NCI-H2081 (cell line): ENCODE results near the gene DLST.

Source experiments
- DNase-seq, 2 experiments: peaks; one replicate each; lab custom pipeline; 2025; lab: John Stamatoyannopoulos, UW

The DLST gene

DNA sequence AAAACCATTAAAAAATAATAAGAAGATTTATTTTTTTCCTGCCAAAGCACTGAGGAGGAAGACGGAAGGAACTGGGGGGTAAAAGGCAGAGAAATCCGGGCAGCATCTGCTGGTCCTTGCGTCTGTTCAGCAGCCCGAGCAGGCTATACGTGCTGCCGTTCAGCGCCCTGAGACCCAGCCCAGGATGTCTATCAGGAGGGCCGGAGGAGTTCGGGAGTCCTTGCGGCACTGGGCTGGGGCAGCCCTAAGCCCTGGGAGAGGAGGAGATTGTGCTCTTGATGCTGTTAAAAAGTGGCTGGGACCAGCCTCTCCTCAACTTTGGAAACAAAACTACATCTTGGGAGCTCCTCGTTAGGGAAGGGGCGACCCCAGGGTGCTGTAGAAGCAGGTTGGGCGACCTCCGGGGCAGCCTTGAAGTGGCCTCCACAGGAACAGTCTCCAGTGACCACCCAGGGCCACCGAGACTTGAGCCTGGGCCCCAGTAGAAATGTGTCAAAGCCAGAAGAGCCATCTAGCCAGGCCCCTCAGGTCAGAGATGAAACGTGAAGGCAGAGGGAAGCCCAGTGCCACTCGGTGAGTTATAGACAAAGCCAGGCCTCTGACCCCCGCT lies 59.3 kb downstream of the DLST start:
- no peak for DNase-seq

DNA sequence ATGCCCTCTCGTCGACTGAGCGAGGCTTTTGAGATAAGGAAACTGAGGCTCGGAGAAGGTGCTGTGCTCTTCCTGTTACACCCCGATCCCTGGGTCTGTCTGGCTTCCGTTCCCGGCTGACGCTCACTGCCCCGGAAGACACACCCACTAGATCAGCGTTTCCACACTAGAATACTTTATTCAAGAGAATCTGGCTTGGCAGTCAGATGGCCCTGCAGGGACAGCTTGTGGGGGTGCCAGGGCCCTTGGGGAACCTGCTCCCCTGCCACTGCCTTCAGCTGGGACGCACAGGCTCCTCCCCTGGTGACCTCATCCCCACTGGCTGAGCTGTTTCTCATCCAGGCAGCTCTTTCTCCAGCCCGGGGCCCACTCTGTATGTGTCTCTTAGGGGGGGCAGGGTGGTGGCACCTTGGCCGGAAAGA lies 60.0 kb downstream of the DLST start:
- DNase-seq: no peak

DNA sequence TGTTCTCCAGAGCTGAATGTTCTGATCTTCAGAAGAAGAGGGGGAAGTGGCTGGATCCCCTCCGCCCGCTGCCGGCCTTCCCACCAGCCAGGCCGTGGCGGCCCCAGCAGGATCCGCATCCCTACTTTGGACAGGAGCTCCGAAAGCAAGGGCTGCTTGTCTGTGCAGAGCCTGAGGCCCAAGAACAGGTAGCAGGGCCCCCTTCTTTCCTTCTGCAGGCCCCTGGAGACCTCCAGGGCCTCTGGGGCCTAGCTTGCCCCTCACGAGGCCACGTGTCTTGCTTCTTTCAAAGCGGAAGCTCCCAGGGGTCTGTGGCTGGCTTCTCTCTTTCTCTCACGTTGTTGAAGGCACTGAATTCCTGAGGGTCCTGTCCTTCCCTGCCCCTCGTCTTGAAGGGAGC lies 60.5 kb downstream of the DLST start:
- no peak for DNase-seq

DNA sequence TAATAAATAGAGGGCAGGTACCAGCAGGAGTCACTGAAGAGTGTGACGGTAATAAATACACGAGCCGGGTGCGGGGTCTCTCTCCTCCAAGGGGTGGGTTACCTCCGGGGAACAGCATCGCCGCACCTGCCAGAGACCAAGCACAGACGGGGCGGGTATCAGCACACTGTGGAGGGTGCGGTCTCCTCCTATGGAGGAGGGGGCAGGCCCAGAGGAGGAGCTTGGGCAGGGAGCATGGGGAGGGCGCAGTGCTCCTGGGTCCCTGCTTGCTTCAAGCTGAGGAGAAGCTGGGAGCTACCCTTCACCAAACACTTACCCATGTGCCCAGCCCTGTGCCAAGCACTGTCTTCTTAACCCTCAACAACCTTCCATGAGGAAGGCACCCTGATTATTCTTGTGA lies 60.9 kb downstream of the DLST start:
- no peak for DNase-seq

DNA sequence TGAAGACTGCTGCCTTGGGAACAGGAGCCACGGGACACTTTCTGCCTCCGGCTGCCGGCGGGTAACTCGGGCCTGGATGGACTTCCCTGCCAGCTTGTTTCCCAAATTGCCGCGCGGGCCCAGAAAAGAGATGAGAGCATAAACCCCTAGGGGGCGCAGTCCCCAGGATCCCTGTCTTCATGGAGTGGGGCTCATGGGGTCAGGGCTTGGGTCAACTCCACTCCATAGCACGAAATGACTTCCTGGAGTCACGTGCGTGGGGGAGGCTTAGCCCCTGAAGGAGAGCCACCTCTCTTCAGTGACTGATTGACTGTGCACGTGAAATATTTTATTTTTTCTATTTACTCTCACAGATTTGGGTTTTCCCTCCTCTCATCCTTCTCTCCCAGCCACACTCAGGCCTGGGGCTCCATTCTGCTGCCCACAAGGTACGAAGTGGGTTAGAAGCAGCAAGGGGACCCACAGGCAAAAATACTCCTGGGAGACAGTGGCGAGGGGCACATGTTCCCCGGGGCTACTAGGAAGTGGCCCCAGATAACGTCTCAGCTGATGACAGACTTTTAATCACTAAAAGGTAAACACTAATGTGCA lies 63.6 kb downstream of the DLST start:
- peak; percentile 10 to 20 for DNase-seq

DNA sequence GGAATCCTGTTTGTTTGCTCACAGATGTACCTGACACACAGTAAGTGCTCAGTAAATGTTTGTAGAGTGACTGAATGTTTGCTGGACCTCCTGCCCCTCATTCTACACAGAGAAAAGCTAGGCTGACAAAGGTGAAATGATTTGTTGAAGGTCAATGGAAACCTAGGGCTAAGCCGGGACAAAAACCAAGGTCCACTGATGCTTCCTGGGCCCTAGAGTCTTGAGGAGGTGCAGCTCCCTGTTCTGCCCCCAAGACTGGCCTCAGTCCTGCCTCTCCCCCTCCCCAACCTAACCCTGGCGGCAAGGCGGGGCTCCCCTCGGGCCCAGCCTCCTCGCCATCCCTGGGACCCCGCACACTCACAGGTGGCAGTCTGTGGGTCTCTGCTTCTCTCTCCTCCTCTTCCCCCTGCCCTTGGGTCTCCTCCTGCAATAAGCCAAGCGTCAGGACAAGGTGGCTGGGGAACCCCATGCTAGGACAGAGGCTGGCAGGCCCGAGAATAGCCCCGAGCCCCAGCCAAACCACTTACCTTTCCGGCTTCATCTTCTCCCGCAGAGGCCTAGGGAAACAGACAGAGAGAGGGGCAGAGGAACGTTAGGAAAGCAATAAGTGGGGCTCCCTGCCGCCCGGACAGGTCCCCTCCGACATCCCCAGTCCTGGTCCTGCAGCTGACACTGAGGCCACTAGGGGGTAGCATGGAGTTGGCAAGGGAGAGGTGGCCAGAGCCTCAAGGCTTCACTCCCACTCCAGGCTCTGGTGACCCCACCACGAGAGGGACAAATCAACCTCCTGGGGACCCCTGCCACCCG lies 64.3 kb downstream of the DLST start:
- DNase-seq: peak; percentile 52 to 80

DNA sequence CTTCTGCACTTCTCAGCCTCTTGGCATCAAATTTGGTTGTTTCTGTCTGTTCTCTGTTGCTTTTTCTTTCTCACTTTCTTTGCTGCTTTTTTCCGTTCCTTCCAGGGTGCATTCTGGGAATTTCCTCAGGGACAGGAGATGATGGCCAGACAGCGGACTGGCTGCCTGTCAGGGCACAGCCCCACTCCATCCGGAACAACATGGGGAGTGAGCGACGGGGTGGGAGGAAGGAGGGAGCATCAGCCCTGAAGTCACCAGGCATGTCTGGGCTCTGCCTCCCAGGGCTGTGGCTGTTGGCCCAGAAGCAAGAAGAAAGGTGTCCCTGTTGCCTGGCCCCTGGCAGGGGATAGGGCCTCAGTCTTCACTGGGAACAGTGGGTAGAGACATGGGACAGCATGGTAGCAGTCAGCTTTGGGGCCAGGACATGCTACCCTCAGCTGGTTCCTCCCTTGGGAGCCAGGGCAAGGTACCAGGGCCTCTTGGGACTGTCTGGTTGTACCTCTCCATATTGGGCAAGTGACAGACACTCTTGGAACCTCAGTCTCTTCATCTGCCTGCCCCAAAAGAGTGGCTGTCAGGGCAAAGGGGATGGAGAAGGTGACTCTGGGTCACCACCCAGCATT lies 65.1 kb downstream of the DLST start:
- no peak for DNase-seq

DNA sequence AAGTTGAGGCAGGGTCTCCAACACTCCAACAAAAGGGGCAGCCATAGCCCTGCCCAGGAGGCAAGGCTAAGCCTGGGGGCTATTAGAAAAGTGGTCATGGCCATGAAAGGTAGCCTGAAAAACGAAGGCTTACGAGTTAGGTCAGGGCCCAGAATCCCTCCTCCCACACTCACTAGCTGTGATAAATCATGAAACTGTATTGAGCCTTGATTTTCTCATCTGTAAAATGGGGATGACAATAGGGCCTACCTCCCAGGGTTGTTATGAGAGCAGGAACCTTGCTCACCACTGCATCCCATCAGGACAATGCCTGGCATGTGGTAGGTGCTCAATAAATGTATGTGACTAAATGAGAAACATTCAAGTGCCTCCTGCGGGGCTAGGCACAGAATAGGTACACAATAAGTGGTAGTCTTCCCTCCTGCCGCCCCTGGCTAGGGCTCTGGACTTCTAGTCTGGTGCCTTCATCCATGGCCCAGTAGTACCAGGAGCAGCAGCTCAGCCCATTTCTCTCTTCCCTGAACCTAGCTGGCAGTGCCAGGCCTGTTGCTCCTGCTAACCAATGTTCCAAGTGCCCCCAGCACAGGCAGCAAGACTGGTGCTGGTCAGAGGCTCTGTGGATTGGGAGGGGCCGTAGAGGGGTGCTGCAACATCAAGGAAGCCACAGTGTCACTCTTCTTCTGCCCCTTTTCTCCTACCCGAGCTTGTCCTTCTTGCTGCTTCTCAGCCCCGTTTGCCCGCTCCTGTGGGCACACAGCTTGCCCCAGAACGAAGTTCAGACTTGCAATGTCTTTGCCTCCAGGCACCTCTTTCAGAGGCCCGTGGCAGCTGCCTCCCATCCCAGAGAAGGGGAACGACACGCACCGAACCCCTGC lies 65.9 kb downstream of the DLST start:
- DNase-seq: no peak

DNA sequence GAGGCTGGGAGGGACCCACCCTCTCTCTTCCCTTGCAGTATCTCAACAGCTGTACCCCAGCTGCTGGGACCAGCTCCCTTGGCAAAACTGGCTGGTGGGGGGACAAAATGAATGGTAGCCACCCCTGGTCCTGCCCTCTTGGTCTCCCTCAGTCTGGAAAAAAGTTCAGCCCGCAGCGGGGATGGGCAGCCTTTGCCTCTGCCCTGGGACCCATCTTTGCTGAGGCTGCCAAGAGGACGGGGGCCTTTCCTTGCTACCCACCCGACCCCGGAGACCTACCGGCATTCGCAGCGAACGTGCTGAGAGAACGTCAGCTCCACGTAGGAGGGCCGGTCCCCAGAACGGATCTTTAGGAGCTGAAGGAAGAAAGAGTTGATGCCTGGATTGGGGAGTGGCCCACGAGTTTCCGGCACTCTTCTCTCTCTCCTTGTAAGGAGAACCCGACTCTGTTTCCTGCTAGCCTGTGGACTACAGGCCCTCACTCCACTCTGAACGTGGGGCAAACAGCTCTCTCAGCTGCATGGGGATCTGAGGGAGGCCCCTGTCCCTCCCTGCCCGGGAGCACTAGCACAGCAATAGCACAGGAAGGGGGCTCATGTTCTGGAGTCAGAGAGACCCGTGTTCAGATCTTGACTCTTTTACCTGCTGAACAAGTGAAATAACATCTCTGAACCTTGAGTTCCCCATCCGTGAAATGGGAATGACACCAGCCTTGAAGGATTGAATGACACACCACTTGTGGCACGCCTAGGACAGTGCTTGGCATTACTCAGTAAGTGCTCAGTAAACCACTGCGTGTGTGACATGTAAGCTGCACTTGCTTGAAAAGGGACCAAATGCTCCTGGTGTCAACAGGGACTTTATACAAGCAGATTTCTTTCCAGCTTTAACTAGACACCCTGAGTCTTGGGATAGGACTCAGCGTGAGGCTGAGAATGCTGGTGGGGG lies 66.8 kb downstream of the DLST start:
- DNase-seq: no peak

DNA sequence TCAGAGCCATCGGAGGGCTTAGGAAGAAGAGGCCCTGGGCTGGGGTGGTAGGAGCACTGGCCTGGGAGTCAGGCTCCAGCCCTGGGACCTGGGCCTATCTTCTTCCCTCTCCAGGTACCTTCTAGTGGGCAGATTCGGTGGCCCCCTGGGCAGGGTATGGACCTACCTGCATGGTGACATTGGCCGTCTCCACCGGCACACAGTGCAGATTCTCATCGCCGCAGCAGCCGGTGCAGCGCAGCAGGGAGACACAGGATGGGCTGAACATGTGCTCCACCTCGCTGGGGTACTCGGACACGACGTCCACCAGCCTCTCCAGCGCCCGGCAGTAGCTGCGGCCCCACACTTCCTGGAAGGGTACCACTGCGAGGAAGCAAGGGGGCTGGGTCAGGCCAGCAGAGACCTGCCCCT lies 67.5 kb downstream of the DLST start:
- no peak for DNase-seq

DNA sequence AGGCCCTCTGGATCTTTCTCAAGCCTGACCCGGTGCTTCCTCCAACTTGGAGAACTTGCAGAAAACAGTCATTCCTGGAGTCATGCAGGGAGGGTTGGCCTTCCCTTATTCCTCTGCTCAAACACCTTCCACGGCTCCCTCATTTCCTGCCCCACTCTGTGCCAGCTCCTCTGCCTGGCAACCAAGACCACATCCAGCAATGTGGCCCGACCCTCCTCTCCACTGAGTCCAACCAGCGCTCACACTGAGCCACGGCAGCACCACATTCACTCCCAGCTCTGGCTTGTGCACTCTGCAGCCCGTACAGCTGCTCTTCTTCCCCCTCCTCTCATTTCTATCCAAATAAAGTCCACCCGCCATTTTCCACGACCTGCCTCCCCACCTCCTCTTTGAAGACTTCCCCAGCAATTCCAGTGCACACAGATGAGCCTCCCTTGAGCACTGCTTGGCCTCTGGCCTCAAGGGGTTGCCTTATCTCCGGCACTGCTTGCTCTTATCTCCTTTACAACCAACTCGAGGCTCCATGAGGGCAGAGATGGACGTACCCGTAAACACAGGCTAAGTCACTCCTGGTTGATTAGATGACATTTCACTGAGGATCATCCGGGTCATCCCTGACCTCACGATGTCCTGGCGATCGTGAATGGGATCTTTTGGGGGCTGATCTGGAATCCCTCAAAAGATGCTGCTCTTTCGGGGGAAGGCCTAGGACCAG lies 68.3 kb downstream of the DLST start:
- no peak for DNase-seq

DNA sequence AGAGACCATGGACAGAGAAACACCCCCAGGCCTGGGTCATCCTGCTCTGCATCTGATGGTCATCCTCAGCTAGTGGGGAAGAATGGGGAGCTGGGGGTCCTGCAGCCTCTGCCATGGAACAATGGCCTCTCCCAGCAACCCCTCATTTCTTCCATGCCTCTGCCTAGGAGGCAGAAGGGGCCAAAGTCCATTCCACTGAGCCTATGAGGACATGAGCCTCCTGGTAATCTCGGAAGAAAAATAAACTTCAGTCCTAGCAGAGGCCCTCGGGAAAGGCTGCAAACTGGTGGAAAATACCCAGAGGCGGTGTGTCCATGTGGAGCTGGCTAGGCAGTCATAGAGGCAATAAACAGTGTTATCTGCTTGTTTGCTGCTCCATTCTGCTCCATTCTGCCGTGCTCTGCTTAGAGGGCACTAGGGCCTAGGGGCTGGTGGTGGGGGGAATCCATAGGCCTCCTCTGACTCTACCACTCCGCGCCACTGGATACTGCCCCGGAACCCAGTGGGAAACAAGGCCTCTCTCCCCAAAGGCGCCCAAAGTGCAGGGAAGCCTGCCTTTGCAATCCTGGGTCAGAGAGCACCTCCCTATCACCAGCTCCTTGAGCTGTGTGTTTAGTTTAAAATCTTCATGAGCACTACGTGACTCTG lies 69.2 kb downstream of the DLST start:
- no peak for DNase-seq

DNA sequence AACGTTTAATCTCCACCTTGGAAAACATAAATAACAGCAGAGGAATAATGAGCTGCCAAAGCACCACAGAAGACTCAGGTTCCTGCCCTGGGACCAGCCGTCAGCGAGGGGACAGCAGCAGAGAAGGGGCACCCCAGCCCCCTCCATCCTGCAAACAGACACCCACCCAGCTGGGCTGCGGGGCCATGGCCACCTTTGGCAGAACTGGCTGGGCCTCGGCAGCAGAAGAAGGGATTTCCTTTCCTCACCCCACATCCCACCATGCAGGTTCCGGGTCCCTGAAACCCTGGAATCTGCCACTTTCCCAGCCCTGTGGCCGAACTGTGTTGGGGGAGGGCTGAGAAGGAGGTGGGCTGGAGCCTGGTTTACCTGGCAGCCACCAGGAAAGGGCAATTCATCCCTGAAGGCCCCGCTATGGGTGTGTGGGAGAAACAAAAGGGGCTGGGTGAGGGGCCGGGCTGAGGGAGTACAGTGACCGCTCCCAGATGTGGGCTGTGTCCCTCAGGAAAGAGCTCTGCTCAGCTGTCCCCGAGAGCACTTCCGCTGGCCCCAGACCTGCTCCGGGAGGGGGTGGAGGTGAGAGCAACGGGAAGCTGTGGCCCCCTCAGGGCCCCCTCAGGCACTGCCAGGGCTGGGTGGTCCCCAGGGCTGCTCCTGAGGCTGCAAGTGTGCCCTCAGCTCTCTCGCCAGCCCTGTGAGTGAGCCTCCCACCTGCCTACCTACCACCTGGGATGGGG lies 69.9 kb downstream of the DLST start:
- DNase-seq: no peak

DNA sequence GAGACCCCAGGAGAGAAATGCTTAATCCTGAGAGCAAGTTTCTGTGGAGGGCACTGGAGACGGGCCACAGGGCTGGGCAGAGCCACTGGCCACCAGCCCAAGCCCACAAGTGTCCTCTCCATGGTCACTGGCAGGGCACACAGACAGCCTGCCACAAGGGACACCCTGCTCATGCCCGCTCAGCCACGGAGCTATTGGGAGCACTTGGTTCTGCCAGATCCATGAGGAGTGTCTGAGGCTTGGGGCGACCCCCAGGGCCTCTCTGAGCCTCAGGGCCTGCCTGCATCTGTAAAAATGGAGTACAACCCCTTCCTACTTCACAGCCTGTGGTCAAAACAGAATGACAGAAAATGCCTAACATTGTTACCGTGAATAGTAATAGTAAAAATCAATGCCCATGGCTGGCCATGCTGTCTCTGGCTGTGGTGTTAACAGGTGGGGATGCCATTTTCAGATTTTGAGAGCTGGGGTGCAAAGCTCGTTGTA lies 70.5 kb downstream of the DLST start:
- no peak for DNase-seq

DNA sequence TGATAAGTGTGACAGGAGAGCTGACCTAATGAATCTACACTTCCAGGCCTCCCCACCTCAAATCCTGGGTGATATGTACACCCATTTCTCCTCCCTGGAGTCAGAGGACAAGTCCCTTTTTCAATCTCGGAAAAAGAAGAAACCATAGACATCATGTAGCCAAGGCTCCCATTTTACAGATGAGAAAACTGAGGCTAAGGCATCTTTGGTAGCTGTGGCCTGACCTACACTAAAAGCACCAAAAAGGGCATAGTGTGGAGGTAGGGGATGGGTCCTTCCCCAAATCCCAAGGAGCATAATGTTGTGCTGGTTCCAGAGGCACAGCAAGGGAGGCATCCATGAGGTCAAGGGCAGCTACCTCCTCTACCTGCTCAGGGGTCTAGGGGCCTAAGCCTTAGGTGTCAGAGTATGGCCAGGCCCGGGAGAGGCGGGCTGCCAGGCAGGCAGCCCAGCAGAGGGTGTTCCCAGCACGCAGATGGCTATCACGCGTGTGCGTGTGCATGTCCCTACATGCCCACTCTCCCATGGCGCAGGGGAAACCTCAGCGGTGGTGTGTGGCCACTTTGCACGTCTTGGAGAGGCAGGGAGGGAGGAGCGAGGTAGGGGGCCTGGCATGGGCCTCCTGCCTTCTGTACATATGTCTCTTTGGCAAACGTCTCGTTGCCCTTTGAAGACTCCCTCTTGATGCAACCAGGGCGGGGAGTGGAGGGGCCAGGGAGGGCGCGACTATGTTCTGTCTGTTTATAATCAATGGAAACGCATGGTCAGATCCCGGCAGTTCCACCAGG lies 71.2 kb downstream of the DLST start:
- no peak for DNase-seq
